SH-SY5Y (cell line): ENCODE results near the gene METTL16.

Experiments used
- GATA2 ChIP-seq: IDR thresholded peaks from 2 replicates; pipeline ENCODE4 v1.6.1; 2011; ENCODE audit warnings: mild to moderate bottlenecking, low read depth, low read length
- GATA3 ChIP-seq: IDR thresholded peaks from 2 replicates; pipeline ENCODE4 v1.6.1; 2011; ENCODE audit warnings: low read depth, mild to moderate bottlenecking, low read length, moderate library complexity

DNA sequence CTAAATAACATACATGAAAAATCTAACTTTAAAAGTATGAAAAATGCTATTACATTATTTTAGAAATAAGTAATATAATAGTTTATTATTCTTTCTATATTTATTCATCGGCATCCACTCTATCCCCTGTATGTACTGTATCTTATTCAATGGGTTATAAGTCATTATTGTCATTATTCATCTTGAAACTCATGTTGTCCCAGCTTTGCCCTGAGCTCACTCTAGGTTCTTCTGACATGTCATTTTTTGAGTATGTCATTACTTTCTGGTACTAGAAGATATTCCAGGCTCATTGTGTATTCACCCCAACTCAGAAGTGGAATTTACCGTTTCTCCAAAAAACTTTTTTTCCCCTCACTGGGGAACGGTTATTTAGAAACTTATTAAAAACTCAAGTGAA lies 57.8 kb downstream of the METTL16 start:
- no peak for TF ChIP-seq GATA3
- no peak for TF ChIP-seq GATA2
